K562 (cell line): ENCODE results near the gene METTL25B. TPM values are rescaled to one million over a fixed set of nuclear protein-coding genes. Genes with fewer than 3 reads are reported as not detected.

Experiments
- MECOM ChIP-seq: fragments of 250-450 bp; sonication (Bioruptor Pico); IDR thresholded peaks from 2 replicates; pipeline ENCODE4 v1.8.0; 2022; ENCODE audit warnings: inconsistent platforms
- POLR2H ChIP-seq: IDR thresholded peaks from 2 replicates; pipeline ENCODE4 v1.6.1; 2016; ENCODE audit warnings: missing genetic modification characterization, low read depth, mild to moderate bottlenecking, control low read depth, missing compliant biosample characterization, moderate library complexity
- RBM22 ChIP-seq: fragments of 200-400 bp; formaldehyde crosslinking; IDR thresholded peaks from 2 replicates; pipeline ENCODE4 v1.6.1; 2018; ENCODE audit warnings: low read length, low read depth; ENCODE audit not compliant: poor library complexity, severe bottlenecking
- polyA plus RNA-seq, 8 experiments: library from polyadenylated mRNA; depleted of rRNA in 4 of 8; stranded (reverse) in 5 of 8; unstranded in 3 of 8; fragments of >200 nt; fragmentation: Nextera tagmentation in 2 of 8; fragmentation: Illumina TruSeq in 1 of 8; extraction: Ambion mirVana in 2 of 8; extraction: Trizol in 1 of 8; gene quantifications; 2 replicates each; pipeline versions ENCODE4 v1.2.1 to v1.2.3, GENCODE V29; 2011 to 2014; ENCODE audit warnings: inconsistent platforms in 1 of 8, missing spikeins in 1 of 8
- total RNA-seq, 7 experiments: library from RNA; depleted of rRNA in 6 of 7; stranded (reverse); fragments of >200 nt in 6 of 7; fragmentation: Illumina TruSeq in 2 of 7; extraction: Trizol in 2 of 7; gene quantifications; 2 replicates each; pipeline versions ENCODE4 v1.2.1 to v1.2.3, GENCODE V29; 2011 to 2021; ENCODE audit warnings: low replicate concordance in 1 of 7
- TF ChIP-seq, protein P1 (sequence below): sonication (generic); formaldehyde crosslinking; IDR thresholded peaks from 2 replicates; pipeline ENCODE4 v1.8.0; 2023; ENCODE audit warnings: missing genetic modification reagents, mild to moderate bottlenecking, borderline replicate concordance
- TF ChIP-seq, protein P2 (sequence below): conservative IDR thresholded peaks from 2 replicates; pipeline ENCODE4 v1.6.1; 2011; ENCODE audit warnings: low read depth, mild to moderate bottlenecking, low read length; ENCODE audit not compliant: control insufficient read depth
- TF ChIP-seq, protein P3 (sequence below): fragments of 250-450 bp; sonication (Bioruptor Pico); IDR thresholded peaks from 2 replicates; pipeline ENCODE4 v1.4.0; 2020; ENCODE audit warnings: mild to moderate bottlenecking, moderate library complexity, borderline replicate concordance
- TF ChIP-seq, protein P4 (sequence below): sonication (generic); formaldehyde crosslinking; IDR thresholded peaks from 2 replicates; pipeline ENCODE4 v1.8.0; 2022; ENCODE audit warnings: mild to moderate bottlenecking, missing genetic modification reagents, borderline replicate concordance
- TF ChIP-seq, protein P5 (sequence below): sonication (generic); formaldehyde crosslinking; IDR thresholded peaks from 2 replicates; pipeline ENCODE4 v1.8.1; 2022; ENCODE audit warnings: missing genetic modification reagents

METTL25B gene
- total and polyA plus RNA-seq, 9 of the 15 experiments (the other 6 are each of a cell fraction or from before 2014, with no cell fraction given) = 7.7 to 48.3 (median 33.1) TPM

DNA sequence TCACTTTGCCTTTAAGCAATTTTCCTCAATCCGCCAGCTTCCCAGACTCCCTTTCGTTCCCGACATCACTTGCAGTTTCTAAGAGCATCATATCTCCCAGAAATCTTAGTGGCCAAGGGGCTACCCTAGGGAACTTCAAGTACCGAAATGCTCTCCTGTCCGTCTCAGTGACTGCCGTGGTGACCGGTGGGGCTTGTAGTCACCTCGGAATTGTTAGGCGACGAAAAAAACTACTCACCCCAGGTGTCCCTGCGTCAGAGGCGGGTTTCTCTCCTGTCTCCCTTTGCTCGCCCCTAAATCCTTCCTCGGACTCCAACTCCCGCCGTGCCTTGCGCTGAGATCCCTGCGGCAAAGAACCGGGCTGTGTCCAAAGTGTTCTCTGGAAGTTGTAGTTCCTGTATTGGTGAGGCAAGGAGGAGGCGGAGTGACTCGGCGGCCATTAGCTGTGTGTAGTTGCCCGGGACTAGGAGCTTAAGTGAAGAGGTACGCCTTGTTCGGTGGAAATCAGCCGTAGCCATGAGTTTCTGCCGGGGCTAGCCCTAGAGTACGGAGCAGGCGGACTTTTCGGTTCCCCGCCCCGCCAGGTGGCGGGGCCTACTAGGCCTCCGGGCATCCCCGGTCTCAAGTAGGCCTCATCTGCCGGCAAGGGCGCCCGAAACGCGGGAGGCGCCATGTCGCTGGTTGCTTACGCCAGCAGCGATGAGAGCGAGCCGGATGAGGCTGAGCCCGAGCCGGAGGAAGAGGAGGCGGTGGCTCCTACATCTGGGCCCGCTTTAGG lies 39.0 kb downstream of the METTL25B start, which contains the start of gene PRCC (continued):
- TF ChIP-seq, protein P1, sequence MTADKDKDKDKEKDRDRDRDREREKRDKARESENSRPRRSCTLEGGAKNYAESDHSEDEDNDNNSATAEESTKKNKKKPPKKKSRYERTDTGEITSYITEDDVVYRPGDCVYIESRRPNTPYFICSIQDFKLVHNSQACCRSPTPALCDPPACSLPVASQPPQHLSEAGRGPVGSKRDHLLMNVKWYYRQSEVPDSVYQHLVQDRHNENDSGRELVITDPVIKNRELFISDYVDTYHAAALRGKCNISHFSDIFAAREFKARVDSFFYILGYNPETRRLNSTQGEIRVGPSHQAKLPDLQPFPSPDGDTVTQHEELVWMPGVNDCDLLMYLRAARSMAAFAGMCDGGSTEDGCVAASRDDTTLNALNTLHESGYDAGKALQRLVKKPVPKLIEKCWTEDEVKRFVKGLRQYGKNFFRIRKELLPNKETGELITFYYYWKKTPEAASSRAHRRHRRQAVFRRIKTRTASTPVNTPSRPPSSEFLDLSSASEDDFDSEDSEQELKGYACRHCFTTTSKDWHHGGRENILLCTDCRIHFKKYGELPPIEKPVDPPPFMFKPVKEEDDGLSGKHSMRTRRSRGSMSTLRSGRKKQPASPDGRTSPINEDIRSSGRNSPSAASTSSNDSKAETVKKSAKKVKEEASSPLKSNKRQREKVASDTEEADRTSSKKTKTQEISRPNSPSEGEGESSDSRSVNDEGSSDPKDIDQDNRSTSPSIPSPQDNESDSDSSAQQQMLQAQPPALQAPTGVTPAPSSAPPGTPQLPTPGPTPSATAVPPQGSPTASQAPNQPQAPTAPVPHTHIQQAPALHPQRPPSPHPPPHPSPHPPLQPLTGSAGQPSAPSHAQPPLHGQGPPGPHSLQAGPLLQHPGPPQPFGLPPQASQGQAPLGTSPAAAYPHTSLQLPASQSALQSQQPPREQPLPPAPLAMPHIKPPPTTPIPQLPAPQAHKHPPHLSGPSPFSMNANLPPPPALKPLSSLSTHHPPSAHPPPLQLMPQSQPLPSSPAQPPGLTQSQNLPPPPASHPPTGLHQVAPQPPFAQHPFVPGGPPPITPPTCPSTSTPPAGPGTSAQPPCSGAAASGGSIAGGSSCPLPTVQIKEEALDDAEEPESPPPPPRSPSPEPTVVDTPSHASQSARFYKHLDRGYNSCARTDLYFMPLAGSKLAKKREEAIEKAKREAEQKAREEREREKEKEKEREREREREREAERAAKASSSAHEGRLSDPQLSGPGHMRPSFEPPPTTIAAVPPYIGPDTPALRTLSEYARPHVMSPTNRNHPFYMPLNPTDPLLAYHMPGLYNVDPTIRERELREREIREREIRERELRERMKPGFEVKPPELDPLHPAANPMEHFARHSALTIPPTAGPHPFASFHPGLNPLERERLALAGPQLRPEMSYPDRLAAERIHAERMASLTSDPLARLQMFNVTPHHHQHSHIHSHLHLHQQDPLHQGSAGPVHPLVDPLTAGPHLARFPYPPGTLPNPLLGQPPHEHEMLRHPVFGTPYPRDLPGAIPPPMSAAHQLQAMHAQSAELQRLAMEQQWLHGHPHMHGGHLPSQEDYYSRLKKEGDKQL (CRISPR knock-in tag) = no peak
- TF ChIP-seq RBM22 = peak; percentile 58
- no peak for TF ChIP-seq MECOM (CRISPR knock-in tag)
- TF ChIP-seq, protein P2, sequence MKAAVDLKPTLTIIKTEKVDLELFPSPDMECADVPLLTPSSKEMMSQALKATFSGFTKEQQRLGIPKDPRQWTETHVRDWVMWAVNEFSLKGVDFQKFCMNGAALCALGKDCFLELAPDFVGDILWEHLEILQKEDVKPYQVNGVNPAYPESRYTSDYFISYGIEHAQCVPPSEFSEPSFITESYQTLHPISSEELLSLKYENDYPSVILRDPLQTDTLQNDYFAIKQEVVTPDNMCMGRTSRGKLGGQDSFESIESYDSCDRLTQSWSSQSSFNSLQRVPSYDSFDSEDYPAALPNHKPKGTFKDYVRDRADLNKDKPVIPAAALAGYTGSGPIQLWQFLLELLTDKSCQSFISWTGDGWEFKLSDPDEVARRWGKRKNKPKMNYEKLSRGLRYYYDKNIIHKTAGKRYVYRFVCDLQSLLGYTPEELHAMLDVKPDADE = peak; percentile 100
- peak; percentile 64 for TF ChIP-seq POLR2H (tag)
- TF ChIP-seq, protein P3, sequence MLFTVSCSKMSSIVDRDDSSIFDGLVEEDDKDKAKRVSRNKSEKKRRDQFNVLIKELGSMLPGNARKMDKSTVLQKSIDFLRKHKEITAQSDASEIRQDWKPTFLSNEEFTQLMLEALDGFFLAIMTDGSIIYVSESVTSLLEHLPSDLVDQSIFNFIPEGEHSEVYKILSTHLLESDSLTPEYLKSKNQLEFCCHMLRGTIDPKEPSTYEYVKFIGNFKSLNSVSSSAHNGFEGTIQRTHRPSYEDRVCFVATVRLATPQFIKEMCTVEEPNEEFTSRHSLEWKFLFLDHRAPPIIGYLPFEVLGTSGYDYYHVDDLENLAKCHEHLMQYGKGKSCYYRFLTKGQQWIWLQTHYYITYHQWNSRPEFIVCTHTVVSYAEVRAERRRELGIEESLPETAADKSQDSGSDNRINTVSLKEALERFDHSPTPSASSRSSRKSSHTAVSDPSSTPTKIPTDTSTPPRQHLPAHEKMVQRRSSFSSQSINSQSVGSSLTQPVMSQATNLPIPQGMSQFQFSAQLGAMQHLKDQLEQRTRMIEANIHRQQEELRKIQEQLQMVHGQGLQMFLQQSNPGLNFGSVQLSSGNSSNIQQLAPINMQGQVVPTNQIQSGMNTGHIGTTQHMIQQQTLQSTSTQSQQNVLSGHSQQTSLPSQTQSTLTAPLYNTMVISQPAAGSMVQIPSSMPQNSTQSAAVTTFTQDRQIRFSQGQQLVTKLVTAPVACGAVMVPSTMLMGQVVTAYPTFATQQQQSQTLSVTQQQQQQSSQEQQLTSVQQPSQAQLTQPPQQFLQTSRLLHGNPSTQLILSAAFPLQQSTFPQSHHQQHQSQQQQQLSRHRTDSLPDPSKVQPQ = no peak
- TF ChIP-seq, protein P4, sequence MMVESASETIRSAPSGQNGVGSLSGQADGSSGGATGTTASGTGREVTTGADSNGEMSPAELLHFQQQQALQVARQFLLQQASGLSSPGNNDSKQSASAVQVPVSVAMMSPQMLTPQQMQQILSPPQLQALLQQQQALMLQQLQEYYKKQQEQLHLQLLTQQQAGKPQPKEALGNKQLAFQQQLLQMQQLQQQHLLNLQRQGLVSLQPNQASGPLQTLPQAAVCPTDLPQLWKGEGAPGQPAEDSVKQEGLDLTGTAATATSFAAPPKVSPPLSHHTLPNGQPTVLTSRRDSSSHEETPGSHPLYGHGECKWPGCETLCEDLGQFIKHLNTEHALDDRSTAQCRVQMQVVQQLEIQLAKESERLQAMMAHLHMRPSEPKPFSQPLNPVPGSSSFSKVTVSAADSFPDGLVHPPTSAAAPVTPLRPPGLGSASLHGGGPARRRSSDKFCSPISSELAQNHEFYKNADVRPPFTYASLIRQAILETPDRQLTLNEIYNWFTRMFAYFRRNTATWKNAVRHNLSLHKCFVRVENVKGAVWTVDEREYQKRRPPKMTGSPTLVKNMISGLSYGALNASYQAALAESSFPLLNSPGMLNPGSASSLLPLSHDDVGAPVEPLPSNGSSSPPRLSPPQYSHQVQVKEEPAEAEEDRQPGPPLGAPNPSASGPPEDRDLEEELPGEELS (CRISPR knock-in tag) = peak; percentile 76; the same call in 1 of the 2 replicates
- TF ChIP-seq, protein P5, sequence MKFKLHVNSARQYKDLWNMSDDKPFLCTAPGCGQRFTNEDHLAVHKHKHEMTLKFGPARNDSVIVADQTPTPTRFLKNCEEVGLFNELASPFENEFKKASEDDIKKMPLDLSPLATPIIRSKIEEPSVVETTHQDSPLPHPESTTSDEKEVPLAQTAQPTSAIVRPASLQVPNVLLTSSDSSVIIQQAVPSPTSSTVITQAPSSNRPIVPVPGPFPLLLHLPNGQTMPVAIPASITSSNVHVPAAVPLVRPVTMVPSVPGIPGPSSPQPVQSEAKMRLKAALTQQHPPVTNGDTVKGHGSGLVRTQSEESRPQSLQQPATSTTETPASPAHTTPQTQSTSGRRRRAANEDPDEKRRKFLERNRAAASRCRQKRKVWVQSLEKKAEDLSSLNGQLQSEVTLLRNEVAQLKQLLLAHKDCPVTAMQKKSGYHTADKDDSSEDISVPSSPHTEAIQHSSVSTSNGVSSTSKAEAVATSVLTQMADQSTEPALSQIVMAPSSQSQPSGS (CRISPR knock-in tag) = 0 out of 2 replicates have a peak, but pooled peaks have one; percentile 43
